Ramos (cell line): ENCODE results near the gene NF1.
"Not testable (repeated sequence)": the region's sequence is repeated elsewhere in the genome, so short reads cannot be mapped to it uniquely, and the experiment has no call there.

Source experiments
- in situ Hi-C: fragments of 300-500 bp; cut with MboI; formaldehyde crosslinking; loops from one replicate; pipeline ENCODE4 v1.14.3; 2022; ENCODE audit warnings: low sequenced_read_pairs; ENCODE audit not compliant: unreplicated experiment

NF1 gene

GRCh38 chr17:31079731-31080130 lies 15.0 kb upstream of the NF1 start:
- in situ Hi-C loops, result no loop called here

- in situ Hi-C loops, result no loop called here
These were observed 9.2 kb upstream of the NF1 start for GRCh38 chr17:31085563-31085962.

- in situ Hi-C loops, result no loop called here
These were observed 5.3 kb upstream of the NF1 start for GRCh38 chr17:31089471-31089870.

GRCh38 chr17:31090650-31091049 lies 4.1 kb upstream of the NF1 start:
- in situ Hi-C loops, result not testable (repeated sequence)

- in situ Hi-C loops, result no loop called here
These were observed 2.2 kb upstream of the NF1 start for GRCh38 chr17:31092475-31093064.

- in situ Hi-C loops, result no loop called here
These were observed 744 bp upstream of the NF1 start for GRCh38 chr17:31093866-31094599.

GRCh38 chr17:31095236-31096105 lies 694 bp downstream of the NF1 start:
- in situ Hi-C loops, result no loop called here

- in situ Hi-C loops, result no loop called here
These were observed 1.3 kb downstream of the NF1 start for GRCh38 chr17:31096106-31096436.

- in situ Hi-C loops, result no loop called here
These were observed 4.2 kb downstream of the NF1 start for GRCh38 chr17:31099016-31099415.

- in situ Hi-C loops, result no loop called here
These were observed 6.2 kb downstream of the NF1 start for GRCh38 chr17:31100840-31101459.

- in situ Hi-C loops, result no loop called here
These were observed 7.2 kb downstream of the NF1 start for GRCh38 chr17:31101943-31102342.

- in situ Hi-C loops, result no loop called here
These were observed 11.2 kb downstream of the NF1 start for GRCh38 chr17:31105991-31106390.

- in situ Hi-C loops, result no loop called here
These were observed 16.4 kb downstream of the NF1 start for GRCh38 chr17:31111183-31111582.

- in situ Hi-C loops, result no loop called here
These were observed 17.4 kb downstream of the NF1 start for GRCh38 chr17:31112001-31112661.

- in situ Hi-C loops, result not testable (repeated sequence)
These were observed 18.6 kb downstream of the NF1 start for GRCh38 chr17:31113368-31113767.

- in situ Hi-C loops, result no loop called here
These were observed 19.2 kb downstream of the NF1 start for GRCh38 chr17:31113939-31114338.

GRCh38 chr17:31114956-31115555 lies 20.3 kb downstream of the NF1 start:
- in situ Hi-C loops, result no loop called here

- in situ Hi-C loops, result no loop called here
These were observed 21.4 kb downstream of the NF1 start for GRCh38 chr17:31116167-31116566.

GRCh38 chr17:31122746-31123145 lies 28.0 kb downstream of the NF1 start:
- in situ Hi-C loops, result no loop called here

- in situ Hi-C loops, result no loop called here
These were observed 31.5 kb downstream of the NF1 start for GRCh38 chr17:31126318-31126717.
